ENCODE data around the gene EMCN. TPM values are rescaled to one million over a fixed set of nuclear protein-coding genes. Genes with fewer than 3 reads are reported as not detected.

EMCN gene
- total RNA-seq, 2 donors from 2014 or later: 3.4 to 6.6 TPM

DNA sequence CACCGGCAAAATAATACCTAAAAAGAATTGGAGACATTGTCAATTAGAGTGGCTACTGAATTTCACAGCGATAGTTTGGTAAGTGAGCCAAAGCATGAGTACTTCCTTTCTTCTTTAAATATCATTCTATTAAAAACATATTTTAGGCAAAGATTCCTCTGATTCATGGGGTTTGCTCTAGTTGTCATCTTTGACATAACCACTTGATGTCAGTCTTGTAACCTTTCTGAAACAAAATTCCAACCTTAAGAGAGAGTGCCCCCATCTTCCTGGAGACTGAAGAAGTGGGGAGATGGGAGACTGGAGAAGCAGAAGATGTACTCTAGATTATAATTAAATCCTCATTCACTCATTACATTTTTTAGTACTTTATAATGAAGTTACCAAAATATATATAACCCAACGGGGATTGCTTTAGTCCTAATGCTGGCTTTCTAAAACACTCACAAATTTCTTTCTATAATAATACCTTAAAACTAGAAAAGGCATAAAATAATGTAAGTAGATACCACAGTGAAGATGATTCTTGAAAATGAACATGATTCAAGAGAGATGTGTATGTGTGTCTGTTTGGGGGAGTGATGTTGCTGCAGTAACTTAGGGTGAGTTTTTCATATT, 96.4 kb downstream of the EMCN start:
- Histone ChIP-seq H3K36me3 (replicated peaks in 1 of 2; ENCODE audit: insufficient read depth in 1 of 2, low read depth in 2 of 2) (no peaks in the 10 kb centered on the region), H3K4me3 (no peak overlapping the region), H3K9me3 (no peaks in the 10 kb centered on the region), H3K27me3 (no peaks in the 10 kb centered on the region), H3K27ac (no peak overlapping the region), H3K4me1 (no peaks in the 10 kb centered on the region)
- DNase-seq (no peak), ATAC-seq (no peak)
- WGBS, 2 donors: 38 to 53% methylated on average over 3 of the region's 3 CpGs
- TF ChIP-seq POLR2A (IDR thresholded peaks at IDR 0.05) (no peak), CTCF (IDR thresholded peaks at IDR 0.05) (peak in 6 of 7 experiments; percentile 32 to 63 (median 52))
- intact Hi-C loops (cut with DNase I): loop anchor here (10.0 kb wide), 1 partner anchor 323 kb away; no protein-coding TSS in a partner anchor

DNA sequence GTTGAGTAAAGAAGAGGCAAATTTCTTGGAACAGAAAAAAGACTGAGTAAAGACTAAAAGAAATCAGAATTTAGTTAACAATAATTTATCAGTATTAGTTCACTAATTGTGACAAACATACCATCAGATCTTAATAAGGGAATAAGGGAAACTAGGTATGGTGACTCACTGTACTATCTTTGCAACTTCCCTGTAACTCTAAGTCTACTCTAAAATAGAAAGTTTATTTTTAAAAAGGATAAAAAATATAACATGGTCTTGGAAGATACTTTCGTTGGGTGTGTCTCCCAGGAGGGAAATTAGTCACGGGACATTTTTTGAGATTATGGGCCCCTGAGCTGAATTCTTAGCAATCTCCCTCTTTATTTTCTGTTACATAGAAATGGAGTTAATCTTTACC, 97.3 kb downstream of the EMCN start:
- H3K9me3 ChIP-seq: no peaks in the 10 kb centered on the region
- DNase-seq (no peak), ATAC-seq (no peak)
- H3K4me1 ChIP-seq: no peaks in the 10 kb centered on the region
- intact Hi-C loops (cut with DNase I): loop anchor here (10.0 kb wide), 1 partner anchor 324 kb away; no protein-coding TSS in a partner anchor
- no peaks in the 10 kb centered on the region for H3K36me3 ChIP-seq (replicated peaks in 1 of 2; ENCODE audit: insufficient read depth in 1 of 2, low read depth in 2 of 2)
- 39 to 47% methylated on average over 2 of the region's 2 CpGs for WGBS, 2 donors
- H3K4me3 ChIP-seq: no peak overlapping the region
- H3K27me3 ChIP-seq: no peaks in the 10 kb centered on the region
- no peak overlapping the region for H3K27ac ChIP-seq
- TF ChIP-seq POLR2A (IDR thresholded peaks at IDR 0.05) (no peak), CTCF (IDR thresholded peaks at IDR 0.05) (no peak)

GRCh38 chr4:100417565-100417964, 100.3 kb downstream of the EMCN start:
- WGBS, 2 donors: 22 to 32% methylated on average over 1 of the region's 1 CpG
- no peaks in the 10 kb centered on the region for H3K9me3 ChIP-seq
- no peaks in the 10 kb centered on the region for H3K27me3 ChIP-seq
- H3K36me3 ChIP-seq (replicated peaks in 1 of 2; ENCODE audit: insufficient read depth in 1 of 2, low read depth in 2 of 2): no peaks in the 10 kb centered on the region
- no peak overlapping the region for H3K27ac ChIP-seq
- DNase-seq: no peak
- intact Hi-C loops (cut with DNase I): no loop called here
- H3K4me3 ChIP-seq: no peak overlapping the region
- ATAC-seq: no peak
- no peak for TF ChIP-seq POLR2A (IDR thresholded peaks at IDR 0.05)
- TF ChIP-seq CTCF (IDR thresholded peaks at IDR 0.05): no peak
- no peaks in the 10 kb centered on the region for H3K4me1 ChIP-seq

GRCh38 chr4:100414016-100414790, 103.6 kb downstream of the EMCN start:
- Histone ChIP-seq H3K36me3 (replicated peaks in 1 of 2; ENCODE audit: insufficient read depth in 1 of 2, low read depth in 2 of 2) (no peaks in the 10 kb centered on the region), H3K9me3 (no peaks in the 10 kb centered on the region), H3K4me1 (no peaks in the 10 kb centered on the region), H3K27ac (no peak overlapping the region), H3K27me3 (no peaks in the 10 kb centered on the region), H3K4me3 (no peak overlapping the region)
- TF ChIP-seq POLR2A (IDR thresholded peaks at IDR 0.05) (no peak), CTCF (IDR thresholded peaks at IDR 0.05) (no peak)
- intact Hi-C loops (cut with DNase I): no loop called here
- no peak for ATAC-seq
- 72 to 82% methylated on average over 3 of the region's 3 CpGs for WGBS, 2 donors
- no peak for DNase-seq

Data from body of pancreas (tissue), 4 donors.